ENCODE results near the gene TENT4B.

GRCh38 chr16:50273382-50273690 is 120.2 kb downstream of the TENT4B start:
- TF ChIP-seq POLR2AphosphoS5 (IDR thresholded peaks at IDR 0.05), result no peak
- TF ChIP-seq CTCF (IDR thresholded peaks at IDR 0.05), result no peak
- TF ChIP-seq POLR2A (IDR thresholded peaks at IDR 0.05), result no peak

Measured in breast epithelium (tissue), 3 donors.